Ovary (tissue), 9 donors: Measurements from ENCODE around the gene BRINP3. TPM values are rescaled to one million over a fixed set of nuclear protein-coding genes. Genes with fewer than 3 reads are reported as not detected.

Experiments
- DNase-seq, 5 donors: peaks; one replicate each; pipeline ENCODE4 v3.0.0-alpha.2; 2019 to 2020
- H3K27ac ChIP-seq, 2 donors: fragments of 200-600 bp; one replicate each; pipeline versions ENCODE4 v1.5.1 to v1.8.0; 2019 to 2022
- H3K27me3 ChIP-seq: fragments of 200-600 bp; one replicate; pipeline ENCODE4 v1.8.0; 2022
- H3K36me3 ChIP-seq: fragments of 200-600 bp; sonication (generic); one replicate; pipeline ENCODE4 v1.5.1; 2019
- H3K4me1 ChIP-seq: one replicate; pipeline ENCODE4 v1.8.1; 2013; ENCODE audit warnings: mild to moderate bottlenecking, moderate library complexity; ENCODE audit not compliant: insufficient read depth
- H3K4me3 ChIP-seq: fragments of 200-600 bp; sonication (generic); one replicate; pipeline ENCODE4 v1.5.1; 2017
- H3K9me3 ChIP-seq, 2 donors: fragments of 200-600 bp in 1 of 2; sonication (generic) in 1 of 2; one replicate each; pipeline versions ENCODE4 v1.5.1 to v1.8.1; 2013 to 2019; ENCODE audit warnings: mild to moderate bottlenecking in 1 of 2, moderate library complexity in 1 of 2
- CTCF ChIP-seq, 3 donors: fragments of 450-650 bp in 2 of 3; fragments of 200-600 bp in 1 of 3; IDR thresholded peaks; one replicate each; pipeline versions ENCODE4 v1.5.1 to v1.8.0; 2016 to 2022; ENCODE audit warnings: antibody characterized with exemption in 3 of 3, mild to moderate bottlenecking in 1 of 3
- EP300 ChIP-seq: sonication (generic); formaldehyde crosslinking; IDR thresholded peaks from one replicate; pipeline ENCODE4 v1.6.1; 2017; ENCODE audit warnings: antibody characterized with exemption
- POLR2A ChIP-seq: fragments of 450-650 bp; IDR thresholded peaks from one replicate; pipeline ENCODE4 v1.6.1; 2017; ENCODE audit warnings: antibody characterized with exemption, mild to moderate bottlenecking, moderate library complexity
- WGBS, 3 donors: extraction: QIAGEN DNeasy Blood & Tissue Kit in 1 of 3; methylation state at CpG; one replicate each; pipeline versions ENCODE4 v1.1.5 to v1.1.7; 2013 to 2017; 5-methylcytosine and 5-hydroxymethylcytosine counted together
- intact Hi-C, 4 donors: fragments of 100-400 bp; cut with DNase I; formaldehyde crosslinking; loops; one replicate each; pipeline versions ENCODE4 v1.11.0 to v1.15.1; 2022 to 2023
- polyA plus RNA-seq, 2 donors: library from polyadenylated mRNA; stranded (reverse); fragments of 200-250 nt in 1 of 2; fragments of 350-450 nt in 1 of 2; fragmentation: Illumina TruSeq in 1 of 2; extraction: RNeasy Lipid Tissue Mini Kit (QIAGEN cat#74804) in 1 of 2; gene quantifications; one replicate each; pipeline ENCODE4 v1.2.3, GENCODE V29; 2013 to 2014
- total RNA-seq, 7 donors: library from RNA; depleted of rRNA in 2 of 7; stranded (reverse); fragments of >200 nt in 2 of 7; fragmentation: NEBNext Ultra II Directional in 3 of 7; extraction: Animal tissue kit (Norgen Biotek cat#: 25700) in 3 of 7; gene quantifications; one replicate each; pipeline versions ENCODE4 v1.1.0 to v1.2.4, GENCODE V29; 2016 to 2023
- donor health status: DM: no; HTN: no; CAD: no; lungs with moderate emphysema.
- donor health status: DM: no; HTN: no; CAD: no.
- donor health status: Bipolar disorder and iron deficiency.
- donor health status: DM: yes; HTN: yes; CAD: no.
- donor health status: DM: no; HTN: no; CAD: no.
- donor health status: DM: yes; HTN: yes; CAD: no.

BRINP3 gene
- total and polyA plus RNA-seq, 9 donors: 0.08 to 0.52 (median 0.23) TPM; not detected in 5

DNA sequence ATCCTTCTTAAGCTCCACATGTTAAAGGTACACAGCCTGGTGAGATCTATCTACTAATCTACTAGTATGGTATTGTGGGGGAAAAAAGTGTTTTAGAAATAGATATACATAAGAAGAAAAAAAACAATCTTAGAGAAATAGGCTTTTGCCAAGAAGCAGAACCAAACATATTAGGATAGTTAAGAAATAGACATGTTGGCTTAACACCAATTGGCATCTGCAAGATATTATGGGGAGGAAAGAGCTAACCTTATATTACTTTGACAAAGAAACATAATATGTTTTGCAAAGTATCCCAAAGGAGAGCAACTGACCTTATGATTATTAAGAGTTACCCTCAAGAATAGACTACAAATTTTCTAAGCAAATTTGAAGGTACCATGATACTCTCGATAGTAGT, 202.9 kb downstream of the BRINP3 start:
- intact Hi-C loops: no loop called here
- H3K27me3 ChIP-seq: no peaks in the 10 kb centered on the region
- H3K27ac ChIP-seq: no peak overlapping the region
- no peaks in the 10 kb centered on the region for H3K36me3 ChIP-seq
- no peak overlapping the region for H3K4me3 ChIP-seq
- no peak for DNase-seq
- 58 to 73% (median 60%) methylated on average over 1 of the region's 1 CpG for WGBS, 3 donors
- TF ChIP-seq CTCF (IDR thresholded peaks at IDR 0.05) (no peak), POLR2A (no peak), EP300 (no peak)
- H3K9me3 ChIP-seq: no peaks in the 10 kb centered on the region
- no peaks in the 10 kb centered on the region for H3K4me1 ChIP-seq

- Histone ChIP-seq H3K27ac (no peak overlapping the region), H3K4me3 (no peak overlapping the region), H3K4me1 (no peaks in the 10 kb centered on the region), H3K9me3 (no peaks in the 10 kb centered on the region), H3K27me3 (no peaks in the 10 kb centered on the region), H3K36me3 (no peaks in the 10 kb centered on the region)
- intact Hi-C loops: no loop called here
- DNase-seq: no peak
- 81 to 86% (median 81%) methylated on average over 2 of the region's 2 CpGs for WGBS, 3 donors
- TF ChIP-seq EP300: no peak
- no peak for TF ChIP-seq CTCF (IDR thresholded peaks at IDR 0.05)
- no peak for TF ChIP-seq POLR2A
Observed at GRCh38 chr1:190273161-190273560, 204.5 kb downstream of the BRINP3 start.

GRCh38 chr1:190262538-190262937, 215.1 kb downstream of the BRINP3 start:
- 78 to 88% (median 86%) methylated on average over 3 of the region's 3 CpGs for WGBS, 3 donors
- H3K36me3 ChIP-seq: no peaks in the 10 kb centered on the region
- H3K27ac ChIP-seq: no peak overlapping the region
- intact Hi-C loops: no loop called here
- TF ChIP-seq EP300 (no peak), CTCF (IDR thresholded peaks at IDR 0.05) (no peak), POLR2A (no peak)
- H3K27me3 ChIP-seq: no peaks in the 10 kb centered on the region
- DNase-seq: no peak
- H3K4me3 ChIP-seq: no peak overlapping the region
- H3K9me3 ChIP-seq: no peaks in the 10 kb centered on the region
- H3K4me1 ChIP-seq: no peaks in the 10 kb centered on the region

- no peaks in the 10 kb centered on the region for H3K27me3 ChIP-seq
- no peak for DNase-seq
- H3K4me1 ChIP-seq: no peaks in the 10 kb centered on the region
- intact Hi-C loops: no loop called here
- no peak for TF ChIP-seq POLR2A
- TF ChIP-seq EP300: no peak
- TF ChIP-seq CTCF (IDR thresholded peaks at IDR 0.05): no peak
- H3K36me3 ChIP-seq: no peaks in the 10 kb centered on the region
- H3K9me3 ChIP-seq: no peaks in the 10 kb centered on the region
- WGBS, 3 donors: 84 to 90% (median 89%) methylated on average over 1 of the region's 1 CpG
- H3K27ac ChIP-seq: no peak overlapping the region
- no peak overlapping the region for H3K4me3 ChIP-seq
Observed at GRCh38 chr1:190259424-190259823, 218.2 kb downstream of the BRINP3 start.

DNA sequence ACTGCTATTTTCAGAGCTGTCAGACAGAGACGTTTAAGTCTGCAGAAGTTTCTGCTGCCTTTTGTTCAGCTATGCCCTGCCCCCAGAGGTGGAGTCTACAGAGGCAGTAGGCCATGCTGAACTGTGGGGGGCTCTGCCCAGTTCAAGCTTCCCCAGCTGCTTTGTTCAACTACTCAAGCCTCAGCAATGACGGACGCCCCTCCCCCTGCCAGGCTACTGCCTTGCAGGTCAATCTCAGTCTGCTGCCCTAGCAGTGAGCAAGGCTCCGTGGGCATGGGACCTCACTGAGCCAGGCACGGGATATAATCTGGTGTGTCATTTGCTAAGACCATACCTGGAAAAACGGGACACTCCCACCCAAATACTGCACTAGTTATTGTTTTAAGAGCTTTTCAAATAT, 219.7 kb downstream of the BRINP3 start:
- H3K9me3 ChIP-seq: no peaks in the 10 kb centered on the region
- no peaks in the 10 kb centered on the region for H3K27me3 ChIP-seq
- no peaks in the 10 kb centered on the region for H3K4me1 ChIP-seq
- TF ChIP-seq POLR2A: no peak
- TF ChIP-seq CTCF (IDR thresholded peaks at IDR 0.05): no peak
- TF ChIP-seq EP300: no peak
- WGBS, 3 donors: 77 to 85% (median 85%) methylated on average over 6 of the region's 6 CpGs
- H3K27ac ChIP-seq: no peak overlapping the region
- H3K4me3 ChIP-seq: no peak overlapping the region
- no peak for DNase-seq
- no peaks in the 10 kb centered on the region for H3K36me3 ChIP-seq
- intact Hi-C loops: no loop called here
